ENCODE results near the gene EMILIN1.
A peak's percentile ranks its signal among the peaks of the same experiment; 100 is the strongest.

EMILIN1 gene

DNA sequence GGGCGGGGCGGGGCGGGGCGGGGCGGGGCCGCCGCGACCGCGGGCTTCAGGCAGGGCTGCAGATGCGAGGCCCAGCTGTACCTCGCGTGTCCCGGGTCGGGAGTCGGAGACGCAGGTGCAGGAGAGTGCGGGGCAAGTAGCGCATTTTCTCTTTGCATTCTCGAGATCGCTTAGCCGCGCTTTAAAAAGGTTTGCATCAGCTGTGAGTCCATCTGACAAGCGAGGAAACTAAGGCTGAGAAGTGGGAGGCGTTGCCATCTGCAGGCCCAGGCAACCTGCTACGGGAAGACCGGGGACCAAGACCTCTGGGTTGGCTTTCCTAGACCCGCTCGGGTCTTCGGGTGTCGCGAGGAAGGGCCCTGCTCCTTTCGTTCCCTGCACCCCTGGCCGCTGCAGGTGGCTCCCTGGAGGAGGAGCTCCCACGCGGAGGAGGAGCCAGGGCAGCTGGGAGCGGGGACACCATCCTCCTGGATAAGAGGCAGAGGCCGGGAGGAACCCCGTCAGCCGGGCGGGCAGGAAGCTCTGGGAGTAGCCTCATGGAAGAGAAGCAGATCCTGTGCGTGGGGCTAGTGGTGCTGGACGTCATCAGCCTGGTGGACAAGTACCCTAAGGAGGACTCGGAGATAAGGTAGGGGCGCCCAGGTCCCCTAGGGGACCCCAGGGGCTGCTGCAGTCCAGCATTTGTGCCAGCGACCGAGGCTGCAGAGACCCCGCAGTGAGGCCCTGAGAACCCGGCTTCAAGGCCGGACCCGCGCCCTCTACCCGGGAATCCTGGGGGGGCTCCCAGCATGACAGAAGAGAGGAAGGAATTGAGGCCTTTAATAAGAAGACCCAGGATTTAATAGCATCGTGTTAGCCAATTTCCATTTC lies 8.5 kb downstream of the EMILIN1 start, which contains the start of gene KHK:
Gene KHK, plus strand, starts transcription at position 49 of the 870 bp plus-strand sequence. Its CDS starts 488 bp downstream, at position 537.
- no peaks in the 10 kb centered on the region for H3K79me2 ChIP-seq (ENCODE audit: control insufficient read depth, low read length)
- H3K27me3 ChIP-seq (ENCODE audit: control insufficient read depth, low read length), result no peaks in the 10 kb centered on the region
- H3K4me3 ChIP-seq (ENCODE audit: low read length), result peak within 1 kb of the TSS; percentile 86
- peak within 1 kb of the TSS; percentile 94 for H3K4me2 ChIP-seq (ENCODE audit: low read length)
- TF ChIP-seq, protein P1, sequence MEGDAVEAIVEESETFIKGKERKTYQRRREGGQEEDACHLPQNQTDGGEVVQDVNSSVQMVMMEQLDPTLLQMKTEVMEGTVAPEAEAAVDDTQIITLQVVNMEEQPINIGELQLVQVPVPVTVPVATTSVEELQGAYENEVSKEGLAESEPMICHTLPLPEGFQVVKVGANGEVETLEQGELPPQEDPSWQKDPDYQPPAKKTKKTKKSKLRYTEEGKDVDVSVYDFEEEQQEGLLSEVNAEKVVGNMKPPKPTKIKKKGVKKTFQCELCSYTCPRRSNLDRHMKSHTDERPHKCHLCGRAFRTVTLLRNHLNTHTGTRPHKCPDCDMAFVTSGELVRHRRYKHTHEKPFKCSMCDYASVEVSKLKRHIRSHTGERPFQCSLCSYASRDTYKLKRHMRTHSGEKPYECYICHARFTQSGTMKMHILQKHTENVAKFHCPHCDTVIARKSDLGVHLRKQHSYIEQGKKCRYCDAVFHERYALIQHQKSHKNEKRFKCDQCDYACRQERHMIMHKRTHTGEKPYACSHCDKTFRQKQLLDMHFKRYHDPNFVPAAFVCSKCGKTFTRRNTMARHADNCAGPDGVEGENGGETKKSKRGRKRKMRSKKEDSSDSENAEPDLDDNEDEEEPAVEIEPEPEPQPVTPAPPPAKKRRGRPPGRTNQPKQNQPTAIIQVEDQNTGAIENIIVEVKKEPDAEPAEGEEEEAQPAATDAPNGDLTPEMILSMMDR (IDR thresholded peaks at IDR 0.05; ENCODE audit: low read depth, low read length, poor library complexity, severe bottlenecking), result no peak
- no peak for TF ChIP-seq EZH2phosphoT487 (IDR thresholded peaks at IDR 0.05; ENCODE audit: borderline replicate concordance, low read length)
- H3K36me3 ChIP-seq (ENCODE audit: control insufficient read depth, low read length), result no peaks in the 10 kb centered on the region
- H4K20me1 ChIP-seq (ENCODE audit: control insufficient read depth, insufficient read depth, low read depth, low read length), result no peaks in the 10 kb centered on the region
- H3K9me3 ChIP-seq (ENCODE audit: control insufficient read depth, insufficient read depth, low read length), result no peaks in the 10 kb centered on the region
- peak within 1 kb of the TSS; percentile 70 for H3K27ac ChIP-seq (ENCODE audit: low read depth, low read length)
- H3K9me2 ChIP-seq (replicated peaks; ENCODE audit: control insufficient read depth, low read length), result no peaks in the 10 kb centered on the region
- H3K4me1 ChIP-seq (ENCODE audit: control insufficient read depth, low read length), result peaks cover 26% of the 10 kb centered on the region
- no peaks in the 10 kb centered on the region for H3F3A ChIP-seq (ENCODE audit: control insufficient read depth, insufficient read depth)

DNA sequence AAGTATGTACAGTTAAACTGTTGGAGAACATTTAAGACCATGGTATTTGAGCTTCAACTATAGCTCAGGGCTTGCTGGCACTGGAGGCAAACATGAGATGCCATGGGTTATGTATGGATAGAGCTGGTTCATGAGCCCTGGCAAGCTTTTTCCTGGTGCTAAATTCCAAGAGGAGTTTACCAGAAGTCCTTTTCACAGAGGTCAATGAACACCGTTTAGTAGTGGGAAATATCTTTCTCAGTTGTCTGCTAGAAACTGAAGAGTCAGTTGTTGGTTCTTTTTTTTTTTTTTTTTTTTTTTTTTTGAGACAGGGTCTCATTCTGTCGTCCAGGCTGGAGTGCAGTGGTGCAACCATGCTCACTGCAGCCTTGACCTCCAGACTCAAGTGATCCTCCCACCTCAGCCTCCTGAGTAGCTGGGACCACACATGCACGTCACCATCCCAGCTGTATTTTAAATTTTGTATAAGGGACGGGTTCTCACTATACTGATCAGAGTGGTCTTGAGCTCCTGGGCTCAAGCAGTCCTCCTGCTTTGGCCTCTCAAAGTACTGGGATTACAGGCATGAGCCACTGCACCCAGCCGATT lies 9.5 kb downstream of the EMILIN1 start:
- no peaks in the 10 kb centered on the region for H3K36me3 ChIP-seq (ENCODE audit: control insufficient read depth, low read length)
- no peaks in the 10 kb centered on the region for H3K9me3 ChIP-seq (ENCODE audit: control insufficient read depth, insufficient read depth, low read length)
- H3K4me3 ChIP-seq (ENCODE audit: low read length), result peak overlapping the region; percentile 78; the same call in 1 of the 2 replicates
- H3K4me2 ChIP-seq (ENCODE audit: low read length), result peak overlapping the region; percentile 94
- no peaks in the 10 kb centered on the region for H3F3A ChIP-seq (ENCODE audit: control insufficient read depth, insufficient read depth)
- no peaks in the 10 kb centered on the region for H3K27me3 ChIP-seq (ENCODE audit: control insufficient read depth, low read length)
- H3K79me2 ChIP-seq (ENCODE audit: control insufficient read depth, low read length), result no peaks in the 10 kb centered on the region
- H3K4me1 ChIP-seq (ENCODE audit: control insufficient read depth, low read length), result peaks cover 23% of the 10 kb centered on the region
- H3K27ac ChIP-seq (ENCODE audit: low read depth, low read length), result no peak overlapping the region
- H4K20me1 ChIP-seq (ENCODE audit: control insufficient read depth, insufficient read depth, low read depth, low read length), result no peaks in the 10 kb centered on the region
- TF ChIP-seq, protein P1 (IDR thresholded peaks at IDR 0.05; ENCODE audit: low read depth, low read length, poor library complexity, severe bottlenecking), result no peak
- no peak for TF ChIP-seq EZH2phosphoT487 (IDR thresholded peaks at IDR 0.05; ENCODE audit: borderline replicate concordance, low read length)
- H3K9me2 ChIP-seq (replicated peaks; ENCODE audit: control insufficient read depth, low read length), result no peaks in the 10 kb centered on the region

DNA sequence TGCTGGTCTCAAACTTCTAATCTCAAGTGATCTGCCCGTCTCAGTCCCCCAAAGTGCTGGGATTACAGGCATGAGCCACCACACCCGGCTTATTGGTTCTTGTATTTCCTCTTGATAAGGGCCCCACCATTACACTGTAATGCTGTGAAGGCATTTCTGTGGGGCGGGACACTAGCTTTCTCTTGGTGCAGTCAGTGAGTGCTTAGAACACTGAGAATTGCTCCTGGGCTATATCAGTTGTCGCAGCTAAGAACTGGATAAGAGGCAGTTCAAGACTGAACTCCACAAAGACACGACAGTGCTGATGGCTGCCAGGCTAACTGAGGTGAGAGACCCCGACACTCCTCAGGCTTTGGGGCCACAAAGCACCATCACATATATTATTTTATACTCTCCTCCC lies 10.2 kb downstream of the EMILIN1 start:
- Histone ChIP-seq H3K36me3 (ENCODE audit: control insufficient read depth, low read length) (no peaks in the 10 kb centered on the region), H3K9me3 (ENCODE audit: control insufficient read depth, insufficient read depth, low read length) (no peaks in the 10 kb centered on the region), H3K79me2 (ENCODE audit: control insufficient read depth, low read length) (no peaks in the 10 kb centered on the region), H3K27me3 (ENCODE audit: control insufficient read depth, low read length) (no peaks in the 10 kb centered on the region), H3K4me2 (ENCODE audit: low read length) (no peak overlapping the region), H3K4me3 (ENCODE audit: low read length) (no peak overlapping the region), H3F3A (ENCODE audit: control insufficient read depth, insufficient read depth) (no peaks in the 10 kb centered on the region), H3K4me1 (ENCODE audit: control insufficient read depth, low read length) (peaks cover 23% of the 10 kb centered on the region), H4K20me1 (ENCODE audit: control insufficient read depth, insufficient read depth, low read depth, low read length) (no peaks in the 10 kb centered on the region), H3K9me2 (replicated peaks; ENCODE audit: control insufficient read depth, low read length) (no peaks in the 10 kb centered on the region), H3K27ac (ENCODE audit: low read depth, low read length) (no peak overlapping the region)
- TF ChIP-seq, protein P1 (IDR thresholded peaks at IDR 0.05; ENCODE audit: low read depth, low read length, poor library complexity, severe bottlenecking), result no peak
